PFSK-1 (cell line): ENCODE results near the gene HLA-DMB.

Source experiments
- FOXP2 ChIP-seq: optimal IDR thresholded peaks from 2 replicates; pipeline ENCODE3; 2011; ENCODE audit warnings: borderline replicate concordance, control low read depth, inconsistent platforms; ENCODE audit not compliant: insufficient read depth; ENCODE audit errors: extremely low read length, extremely low read depth
- POLR2AphosphoS5 ChIP-seq: IDR thresholded peaks from 2 replicates; pipeline ENCODE4 v1.6.1; 2012; ENCODE audit warnings: low read depth, mild to moderate bottlenecking, control low read depth, low read length, moderate library complexity
- SIN3A ChIP-seq: IDR thresholded peaks from 2 replicates; pipeline ENCODE4 v1.6.1; 2012; ENCODE audit warnings: mild to moderate bottlenecking, low read length, moderate library complexity, borderline replicate concordance; ENCODE audit not compliant: insufficient read depth
- TAF1 ChIP-seq: IDR thresholded peaks from 2 replicates; pipeline ENCODE4 v1.6.1; 2012; ENCODE audit warnings: low read length, control low read depth, borderline replicate concordance; ENCODE audit not compliant: insufficient read depth
- TF ChIP-seq, protein P1 (sequence below), 2 experiments: IDR thresholded peaks; 2 replicates each; pipeline versions ENCODE4 v1.6.1 to v1.8.0; 2011 to 2012; ENCODE audit warnings: low read depth in 2 of 2, low read length in 2 of 2, control low read depth in 1 of 2, inconsistent platforms in 1 of 2, mild to moderate bottlenecking in 1 of 2, moderate library complexity in 1 of 2; ENCODE audit not compliant: insufficient read depth in 1 of 2

HLA-DMB gene

DNA sequence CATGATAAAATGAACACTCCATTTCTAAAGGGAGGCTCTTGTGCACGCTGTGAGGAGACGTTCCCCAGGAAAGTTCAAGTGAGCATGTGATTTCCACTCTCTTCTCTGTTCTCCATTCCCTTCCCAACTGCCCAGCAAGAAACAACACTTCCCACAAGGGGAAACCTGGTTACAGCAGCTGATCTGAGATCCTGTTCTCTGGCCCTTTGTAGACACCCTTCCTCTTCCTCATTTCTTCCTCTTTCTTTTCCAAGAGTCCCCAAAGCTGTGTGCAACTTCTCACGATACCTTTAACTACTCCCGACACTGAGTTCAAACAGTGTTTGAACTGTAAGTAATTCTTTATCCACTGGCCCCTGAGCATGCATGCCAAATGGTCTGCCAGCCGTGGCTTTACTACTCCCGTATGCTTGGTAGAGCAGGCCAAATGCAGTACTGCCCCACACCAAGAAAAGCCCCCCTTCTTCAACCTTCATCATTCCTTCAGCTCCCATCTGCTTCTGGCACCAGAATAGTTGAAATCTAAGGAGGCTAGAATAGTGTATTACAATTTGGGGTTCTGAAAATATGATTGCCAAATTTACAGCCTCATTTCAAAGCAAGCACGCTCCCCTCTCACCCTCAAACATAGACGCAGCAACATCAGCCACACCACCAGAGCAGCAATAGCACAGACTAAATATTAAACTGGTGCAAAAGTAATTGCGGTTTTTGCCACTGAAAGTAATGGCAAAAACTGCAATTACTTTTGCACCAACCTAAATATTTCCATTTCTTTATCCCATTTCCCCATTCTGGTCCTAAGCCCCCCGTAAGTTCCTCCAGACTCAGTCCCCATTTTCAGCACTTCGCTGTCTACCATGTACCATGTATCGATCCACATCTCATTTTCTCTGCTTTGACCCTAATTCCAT is 4.3 kb downstream of the HLA-DMB start:
- TF ChIP-seq POLR2AphosphoS5, result no peak
- TF ChIP-seq SIN3A, result no peak
- TF ChIP-seq, protein P1, sequence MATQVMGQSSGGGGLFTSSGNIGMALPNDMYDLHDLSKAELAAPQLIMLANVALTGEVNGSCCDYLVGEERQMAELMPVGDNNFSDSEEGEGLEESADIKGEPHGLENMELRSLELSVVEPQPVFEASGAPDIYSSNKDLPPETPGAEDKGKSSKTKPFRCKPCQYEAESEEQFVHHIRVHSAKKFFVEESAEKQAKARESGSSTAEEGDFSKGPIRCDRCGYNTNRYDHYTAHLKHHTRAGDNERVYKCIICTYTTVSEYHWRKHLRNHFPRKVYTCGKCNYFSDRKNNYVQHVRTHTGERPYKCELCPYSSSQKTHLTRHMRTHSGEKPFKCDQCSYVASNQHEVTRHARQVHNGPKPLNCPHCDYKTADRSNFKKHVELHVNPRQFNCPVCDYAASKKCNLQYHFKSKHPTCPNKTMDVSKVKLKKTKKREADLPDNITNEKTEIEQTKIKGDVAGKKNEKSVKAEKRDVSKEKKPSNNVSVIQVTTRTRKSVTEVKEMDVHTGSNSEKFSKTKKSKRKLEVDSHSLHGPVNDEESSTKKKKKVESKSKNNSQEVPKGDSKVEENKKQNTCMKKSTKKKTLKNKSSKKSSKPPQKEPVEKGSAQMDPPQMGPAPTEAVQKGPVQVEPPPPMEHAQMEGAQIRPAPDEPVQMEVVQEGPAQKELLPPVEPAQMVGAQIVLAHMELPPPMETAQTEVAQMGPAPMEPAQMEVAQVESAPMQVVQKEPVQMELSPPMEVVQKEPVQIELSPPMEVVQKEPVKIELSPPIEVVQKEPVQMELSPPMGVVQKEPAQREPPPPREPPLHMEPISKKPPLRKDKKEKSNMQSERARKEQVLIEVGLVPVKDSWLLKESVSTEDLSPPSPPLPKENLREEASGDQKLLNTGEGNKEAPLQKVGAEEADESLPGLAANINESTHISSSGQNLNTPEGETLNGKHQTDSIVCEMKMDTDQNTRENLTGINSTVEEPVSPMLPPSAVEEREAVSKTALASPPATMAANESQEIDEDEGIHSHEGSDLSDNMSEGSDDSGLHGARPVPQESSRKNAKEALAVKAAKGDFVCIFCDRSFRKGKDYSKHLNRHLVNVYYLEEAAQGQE (IDR thresholded peaks at IDR 0.05; ENCODE audit: insufficient read depth in 1 of 2, low read depth in 2 of 2, low read length in 2 of 2), result no peak
- TF ChIP-seq TAF1, result no peak
- TF ChIP-seq FOXP2, result no peak

DNA sequence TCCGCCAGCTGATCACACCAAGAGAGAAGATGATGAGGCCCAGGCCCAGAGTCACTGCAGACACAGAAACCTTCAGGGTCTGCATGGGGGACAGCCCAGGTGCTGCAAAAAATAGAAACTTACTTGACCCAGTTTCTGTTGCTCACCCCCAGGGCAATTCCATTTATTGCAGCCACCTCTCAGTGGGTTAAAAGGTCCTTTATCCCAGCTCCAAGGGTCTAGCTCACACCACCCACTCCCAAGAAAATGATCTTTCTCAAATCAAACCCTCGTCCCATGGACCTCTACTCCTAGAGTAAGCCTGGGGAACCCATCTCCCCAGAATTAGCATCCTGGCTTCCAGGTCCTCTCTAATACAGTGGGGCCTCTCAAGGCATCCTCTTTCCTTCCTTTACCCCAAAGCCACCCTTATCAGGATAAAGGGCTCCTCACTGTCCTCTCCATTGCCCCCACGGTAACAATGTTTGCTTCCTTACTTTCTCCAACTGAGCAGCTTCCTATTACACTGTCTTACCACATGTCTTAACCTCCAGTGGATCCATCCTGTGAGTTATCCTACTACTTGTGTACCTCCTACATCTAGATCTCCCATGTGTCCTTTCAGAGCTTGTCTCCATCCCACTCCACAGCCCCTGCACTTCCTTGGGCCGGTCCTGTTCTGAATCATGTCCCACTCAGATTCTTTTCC is 5.1 kb downstream of the HLA-DMB start:
- TF ChIP-seq SIN3A (no peak), POLR2AphosphoS5 (no peak), TAF1 (no peak), FOXP2 (no peak)
- TF ChIP-seq, protein P1 (IDR thresholded peaks at IDR 0.05; ENCODE audit: insufficient read depth in 1 of 2, low read depth in 2 of 2, low read length in 2 of 2), result no peak

DNA sequence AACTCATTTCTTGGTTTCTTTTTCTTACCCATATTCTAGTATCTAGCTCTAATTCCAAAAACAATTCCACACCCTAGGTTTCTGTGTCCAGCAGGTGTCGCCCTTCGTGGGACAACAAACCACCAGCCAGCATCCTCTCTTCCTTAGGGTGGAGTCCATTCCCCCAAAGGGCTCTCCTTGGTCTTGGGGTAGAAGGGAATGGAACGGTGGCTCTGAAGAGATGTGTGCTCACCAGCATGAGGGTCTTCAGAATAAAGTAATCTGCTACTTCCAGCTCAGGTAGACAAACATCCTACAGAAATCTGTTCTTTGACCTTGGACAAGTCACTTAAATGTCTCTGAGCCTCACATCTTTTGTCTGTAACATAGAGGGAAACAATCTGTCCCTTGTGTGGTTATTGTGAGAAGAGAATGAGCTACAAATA is 7.2 kb downstream of the HLA-DMB start:
- TF ChIP-seq, protein P1 (IDR thresholded peaks at IDR 0.05; ENCODE audit: insufficient read depth in 1 of 2, low read depth in 2 of 2, low read length in 2 of 2), result no peak
- TF ChIP-seq FOXP2 (no peak), TAF1 (no peak)

DNA sequence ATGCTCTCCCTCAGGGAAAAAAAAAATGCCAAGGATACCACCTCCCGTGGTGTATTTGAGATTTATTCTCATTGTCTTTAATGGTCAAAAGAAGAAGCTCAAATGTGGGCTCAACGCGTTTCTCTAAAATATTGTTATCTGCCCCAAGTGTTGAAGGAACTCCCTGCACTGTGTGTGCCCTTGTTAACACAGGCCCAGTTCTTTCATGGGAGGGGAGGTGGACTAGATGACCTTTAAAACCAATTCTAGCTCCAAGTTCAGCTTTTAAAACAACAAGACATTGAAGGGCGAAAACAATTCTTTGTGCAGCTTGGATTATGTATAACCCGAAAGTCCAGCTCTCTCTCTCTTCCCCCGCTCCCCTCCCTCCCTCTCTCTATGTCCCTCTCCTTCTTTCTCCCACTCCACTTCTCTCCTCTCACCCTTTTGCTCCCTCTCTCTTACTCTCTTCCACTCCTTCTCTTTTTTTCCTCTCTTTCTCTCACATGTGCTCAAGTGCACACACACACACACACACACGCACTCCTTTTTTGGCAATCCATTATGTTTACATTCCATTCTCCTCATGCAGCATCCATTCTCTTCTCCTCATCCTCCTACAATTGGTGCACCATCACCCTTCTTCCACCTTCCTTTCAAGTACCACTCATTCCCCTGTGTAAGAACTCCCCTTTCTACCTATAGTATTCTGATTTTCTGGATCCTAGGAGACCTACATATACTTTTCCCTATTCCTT is 8.5 kb downstream of the HLA-DMB start:
- TF ChIP-seq FOXP2 (no peak), POLR2AphosphoS5 (no peak), TAF1 (no peak), SIN3A (no peak)
- TF ChIP-seq, protein P1 (IDR thresholded peaks at IDR 0.05; ENCODE audit: insufficient read depth in 1 of 2, low read depth in 2 of 2, low read length in 2 of 2), result no peak
